SK-N-SH (cell line): ENCODE measurements around the gene BMP2K. TPM values are rescaled to one million over a fixed set of nuclear protein-coding genes. Genes with fewer than 3 reads are reported as not detected.

ENCODE experiments used
- CTCF ChIA-PET: fragments of 300-600, 350-600 bp; formaldehyde crosslinking; extraction: SDS; loops from one replicate; lab custom pipeline; 2021; lab: Yijun Ruan, JAX
- POLR2A ChIA-PET: fragments of 350-600 bp; sonication (Branson Sonifier 250); formaldehyde crosslinking; extraction: SDS; loops from one replicate; lab custom pipeline; 2020; ENCODE audit warnings: antibody characterized with exemption, inconsistent platforms; lab: Yijun Ruan, JAX
- DNase-seq: peaks from one replicate; pipeline ENCODE4 v3.0.0; 2012
- H2AFZ ChIP-seq: fragments of 200-600 bp; sonication (generic); 2 replicates; pipeline ENCODE4 v1.8.1; 2016; ENCODE audit warnings: antibody characterized with exemption, mild to moderate bottlenecking, low read depth
- H3F3A ChIP-seq: fragments of 200-600 bp; sonication (generic); replicated peaks from 2 replicates; pipeline ENCODE3; 2016; ENCODE audit warnings: antibody characterized with exemption, mild to moderate bottlenecking; ENCODE audit not compliant: insufficient read depth
- H3K27ac ChIP-seq, 2 experiments: fragments of 200-500 bp in 1 of 2; fragments of 200-600 bp in 1 of 2; sonication (Bioruptor generic) in 1 of 2; sonication (generic), shearing (Covaris generic) in 1 of 2; 2 replicates each; pipeline versions ENCODE4 v1.5.1 to v1.6.1; 2014 to 2016; ENCODE audit warnings: low read depth in 2 of 2, inconsistent platforms in 1 of 2, low read length in 1 of 2, mild to moderate bottlenecking in 1 of 2, mixed read lengths in 1 of 2
- H3K27me3 ChIP-seq: fragments of 200-600 bp; sonication (generic), shearing (Covaris generic); 2 replicates; pipeline ENCODE4 v1.6.1; 2016; ENCODE audit warnings: mixed run types; ENCODE audit not compliant: insufficient read depth
- H3K36me3 ChIP-seq, 2 experiments: fragments of 200-500 bp in 1 of 2; fragments of 200-600 bp in 1 of 2; sonication (Bioruptor generic) in 1 of 2; sonication (generic) in 1 of 2; replicated peaks in 1 of 2; 2 replicates each; pipeline versions ENCODE3 to v1.5.1; 2014 to 2016; ENCODE audit warnings: low read length in 1 of 2, mild to moderate bottlenecking in 1 of 2; ENCODE audit not compliant: insufficient read depth in 2 of 2, control insufficient read depth in 1 of 2
- H3K4me1 ChIP-seq, 2 experiments: fragments of 200-500 bp in 1 of 2; fragments of 200-600 bp in 1 of 2; sonication (Bioruptor generic) in 1 of 2; sonication (generic), shearing (Covaris generic) in 1 of 2; 2 replicates each; pipeline versions ENCODE4 v1.5.1 to v1.6.1; 2014 to 2016; ENCODE audit warnings: low read depth in 1 of 2, low read length in 1 of 2, mixed run types in 1 of 2; ENCODE audit not compliant: insufficient read depth in 2 of 2, control insufficient read depth in 1 of 2
- H3K4me2 ChIP-seq: fragments of 200-600 bp; sonication (generic), shearing (Covaris generic); 2 replicates; pipeline ENCODE4 v1.6.1; 2017; ENCODE audit warnings: mixed run types
- H3K4me3 ChIP-seq, 2 experiments: fragments of 200-500 bp in 1 of 2; fragments of 200-600 bp in 1 of 2; sonication (Bioruptor generic) in 1 of 2; sonication (generic), shearing (Covaris generic) in 1 of 2; 2 replicates each; pipeline versions ENCODE4 v1.5.1 to v1.8.1; 2014 to 2016; ENCODE audit warnings: low read depth in 2 of 2, inconsistent platforms in 1 of 2, low read length in 1 of 2, mild to moderate bottlenecking in 1 of 2, mixed read lengths in 1 of 2, moderate library complexity in 1 of 2
- H3K79me2 ChIP-seq: fragments of 200-600 bp; sonication (generic); 2 replicates; pipeline ENCODE4 v1.8.1; 2017; ENCODE audit warnings: mild to moderate bottlenecking; ENCODE audit not compliant: insufficient read depth
- H3K9ac ChIP-seq: fragments of 200-600 bp; sonication (generic); 2 replicates; pipeline ENCODE4 v1.6.1; 2017; ENCODE audit warnings: mixed run types
- H3K9me2 ChIP-seq: fragments of 200-600 bp; sonication (generic); 2 replicates; pipeline ENCODE4 v1.6.1; 2017; ENCODE audit warnings: mixed run types
- H3K9me3 ChIP-seq: fragments of 200-600 bp; sonication (generic); 2 replicates; pipeline ENCODE4 v1.6.1; 2017; ENCODE audit warnings: mixed run types, mild to moderate bottlenecking, moderate library complexity
- H4K20me1 ChIP-seq: fragments of 200-600 bp; sonication (generic); 2 replicates; pipeline ENCODE4 v1.6.1; 2017; ENCODE audit warnings: mild to moderate bottlenecking, mixed run types; ENCODE audit not compliant: insufficient read depth
- ELF1 ChIP-seq: IDR thresholded peaks from 2 replicates; pipeline ENCODE4 v1.4.0; 2012
- FOSL2 ChIP-seq: IDR thresholded peaks from 2 replicates; pipeline ENCODE4 v1.4.0; 2012; ENCODE audit warnings: low read depth, mild to moderate bottlenecking, moderate library complexity, borderline replicate concordance
- JUND ChIP-seq: IDR thresholded peaks from 2 replicates; pipeline ENCODE4 v1.4.0; 2012
- MAX ChIP-seq: IDR thresholded peaks from 2 replicates; pipeline ENCODE4 v1.4.0; 2012; ENCODE audit warnings: low read depth
- NRF1 ChIP-seq: IDR thresholded peaks from 2 replicates; pipeline ENCODE4 v1.6.1; 2012; ENCODE audit warnings: low read depth, mild to moderate bottlenecking, low read length
- RCOR1 ChIP-seq: fragments of 150-350 bp; IDR thresholded peaks from 2 replicates; pipeline ENCODE4 v1.6.1; 2017; ENCODE audit warnings: antibody characterized with exemption, low read length
- RFX5 ChIP-seq: IDR thresholded peaks from 2 replicates; pipeline ENCODE4 v1.6.1; 2012; ENCODE audit warnings: mild to moderate bottlenecking, improper control_type of control experiment, low read length
- SMC3 ChIP-seq: IDR thresholded peaks from 2 replicates; pipeline ENCODE4 v1.6.1; 2012; ENCODE audit warnings: low read depth, low read length, improper control_type of control experiment
- USF2 ChIP-seq: fragments of 150-350 bp; IDR thresholded peaks from 2 replicates; pipeline ENCODE4 v1.6.1; 2017; ENCODE audit warnings: antibody characterized with exemption, low read length, low read depth, borderline replicate concordance
- WGBS: methylation state at CpG from one replicate; pipeline ENCODE4 v1.1.6; 2017; ENCODE audit warnings: low lambda C conversion rate; 5-methylcytosine and 5-hydroxymethylcytosine counted together
- polyA plus RNA-seq, 3 experiments: library from polyadenylated mRNA; depleted of rRNA; stranded (reverse); fragments of >200 nt; gene quantifications; 2 replicates each; pipeline ENCODE4 v1.2.3, GENCODE V29; 2012
- TF ChIP-seq, protein P1 (sequence below): IDR thresholded peaks from 2 replicates; pipeline ENCODE4 v1.4.0; 2012; ENCODE audit warnings: low read depth, borderline replicate concordance

Gene BMP2K
- polyA plus RNA-seq, 1 of the 3 experiments (the other 2 are of a cell fraction): 7.2 TPM

DNA sequence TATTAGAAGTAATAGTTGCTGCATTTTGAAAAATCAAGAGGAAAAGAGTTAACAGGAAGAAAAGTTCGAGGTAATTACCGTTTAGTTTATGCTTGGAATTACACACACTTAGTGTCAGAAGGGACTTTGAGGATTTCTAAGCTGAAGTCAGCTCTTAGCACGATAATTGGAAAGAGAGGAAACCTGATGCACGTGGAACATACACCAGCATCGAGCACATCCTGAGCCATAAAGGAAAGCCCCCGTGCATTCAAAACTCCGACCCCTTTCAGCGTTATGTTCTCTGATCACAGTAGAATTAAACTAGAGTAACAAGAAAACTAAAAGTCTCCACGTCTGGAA, 163.5 kb downstream of the BMP2K start:
- peak overlapping the region; percentile 98 for H2AFZ ChIP-seq
- H3K27me3 ChIP-seq: no peaks in the 10 kb centered on the region
- 5% methylated on average over 9 of the region's 9 CpGs for WGBS
- H3K4me3 ChIP-seq: peak overlapping the region; percentile 81 to 96
- no peaks in the 10 kb centered on the region for H3K9me3 ChIP-seq
- peak overlapping the region; percentile 21 to 69; a peak in 3 of 4 replicates for H3K27ac ChIP-seq
- peak; percentile 11 for DNase-seq
- TF ChIP-seq MAX (peak; percentile 19; the same call in 1 of the 2 replicates), SMC3 (no peak), JUND (no peak), RFX5 (no peak), NRF1 (no peak)
- H3K9ac ChIP-seq: peak overlapping the region; percentile 72
- no peaks in the 10 kb centered on the region for H3F3A ChIP-seq
- H3K4me2 ChIP-seq: peak overlapping the region; percentile 81
- peaks cover 23% of the 10 kb centered on the region; the same call in 1 of the 2 replicates for H3K79me2 ChIP-seq
- POLR2A ChIA-PET: interaction anchor here (1.3 kb wide), 1 partner anchor 1269 kb away, joined by 3 read pairs; no protein-coding TSS in a partner anchor
- CTCF ChIA-PET: interaction anchor here (1.0 to 4.2 kb wide), 3 partner anchors 13 to 1409 kb away, joined by 3 to 25 read pairs (median 3); no protein-coding TSS in a partner anchor
- peaks cover under 1 to 4% of the 10 kb centered on the region in 2 experiments for H3K36me3 ChIP-seq
- H3K4me1 ChIP-seq: peaks cover 0 to 6% of the 10 kb centered on the region in 2 experiments; a peak in 2 of 4 replicates
- no peaks in the 10 kb centered on the region for H4K20me1 ChIP-seq
- no peaks in the 10 kb centered on the region for H3K9me2 ChIP-seq

- TF ChIP-seq USF2 (no peak), FOSL2 (no peak), ELF1 (no peak), MAX (no peak), JUND (no peak), RCOR1 (no peak), SMC3 (no peak)
- TF ChIP-seq, protein P1, sequence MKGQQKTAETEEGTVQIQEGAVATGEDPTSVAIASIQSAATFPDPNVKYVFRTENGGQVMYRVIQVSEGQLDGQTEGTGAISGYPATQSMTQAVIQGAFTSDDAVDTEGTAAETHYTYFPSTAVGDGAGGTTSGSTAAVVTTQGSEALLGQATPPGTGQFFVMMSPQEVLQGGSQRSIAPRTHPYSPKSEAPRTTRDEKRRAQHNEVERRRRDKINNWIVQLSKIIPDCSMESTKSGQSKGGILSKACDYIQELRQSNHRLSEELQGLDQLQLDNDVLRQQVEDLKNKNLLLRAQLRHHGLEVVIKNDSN: no peak
- no peaks in the 10 kb centered on the region for H3K36me3 ChIP-seq
- no peak overlapping the region for H3K4me2 ChIP-seq
- ChIA-PET CTCF (interaction anchor here (4.2 kb wide), 1 partner anchor 12 kb away, joined by 25 read pairs; no protein-coding TSS in a partner anchor), POLR2A (no interaction called here)
- H3F3A ChIP-seq: no peaks in the 10 kb centered on the region
- no peak overlapping the region for H3K27ac ChIP-seq
- no peak overlapping the region for H3K9ac ChIP-seq
- H3K9me3 ChIP-seq: no peaks in the 10 kb centered on the region
- peaks cover 0 to 6% of the 10 kb centered on the region in 2 experiments; a peak in 2 of 4 replicates for H3K4me1 ChIP-seq
- DNase-seq: no peak
- H3K4me3 ChIP-seq: no peak overlapping the region
- no peaks in the 10 kb centered on the region for H3K9me2 ChIP-seq
- H3K79me2 ChIP-seq: peaks cover 21% of the 10 kb centered on the region; the same call in 1 of the 2 replicates
- no peaks in the 10 kb centered on the region for H3K27me3 ChIP-seq
- no peaks in the 10 kb centered on the region for H4K20me1 ChIP-seq
- no peak overlapping the region for H2AFZ ChIP-seq
- 100% methylated on average over 5 of the region's 5 CpGs for WGBS
Measured at GRCh38 chr4:78940752-78941151, 164.6 kb downstream of the BMP2K start.
